ENCODE results near the gene FARS2.

The FARS2 gene

DNA sequence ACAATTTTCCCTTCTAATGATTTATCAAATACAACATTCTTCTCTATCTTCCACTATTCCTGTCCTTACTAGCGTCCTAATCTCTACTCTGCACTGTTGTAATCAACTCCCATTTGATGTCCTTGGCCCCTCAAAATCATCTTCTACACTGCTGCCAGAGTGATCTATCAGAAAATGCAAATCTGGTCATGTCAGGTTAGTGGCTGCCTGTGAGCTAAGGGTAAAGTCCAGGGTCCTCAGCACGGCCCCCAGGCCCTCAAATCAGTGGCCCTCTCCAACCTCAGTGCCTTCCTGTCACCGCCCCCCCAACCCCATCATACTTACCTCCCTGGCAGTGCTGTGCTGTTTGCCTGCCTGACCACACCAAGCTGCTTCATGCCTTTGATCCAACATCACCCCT is 4.4 kb upstream of the FARS2 start:
- TF ChIP-seq, protein P1, sequence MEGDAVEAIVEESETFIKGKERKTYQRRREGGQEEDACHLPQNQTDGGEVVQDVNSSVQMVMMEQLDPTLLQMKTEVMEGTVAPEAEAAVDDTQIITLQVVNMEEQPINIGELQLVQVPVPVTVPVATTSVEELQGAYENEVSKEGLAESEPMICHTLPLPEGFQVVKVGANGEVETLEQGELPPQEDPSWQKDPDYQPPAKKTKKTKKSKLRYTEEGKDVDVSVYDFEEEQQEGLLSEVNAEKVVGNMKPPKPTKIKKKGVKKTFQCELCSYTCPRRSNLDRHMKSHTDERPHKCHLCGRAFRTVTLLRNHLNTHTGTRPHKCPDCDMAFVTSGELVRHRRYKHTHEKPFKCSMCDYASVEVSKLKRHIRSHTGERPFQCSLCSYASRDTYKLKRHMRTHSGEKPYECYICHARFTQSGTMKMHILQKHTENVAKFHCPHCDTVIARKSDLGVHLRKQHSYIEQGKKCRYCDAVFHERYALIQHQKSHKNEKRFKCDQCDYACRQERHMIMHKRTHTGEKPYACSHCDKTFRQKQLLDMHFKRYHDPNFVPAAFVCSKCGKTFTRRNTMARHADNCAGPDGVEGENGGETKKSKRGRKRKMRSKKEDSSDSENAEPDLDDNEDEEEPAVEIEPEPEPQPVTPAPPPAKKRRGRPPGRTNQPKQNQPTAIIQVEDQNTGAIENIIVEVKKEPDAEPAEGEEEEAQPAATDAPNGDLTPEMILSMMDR (conservative IDR thresholded peaks at IDR 0.05; ENCODE audit: low read depth): no peak
- DNase-seq (ENCODE audit: low spot score): no peak
- no peak overlapping the region for H3K27ac ChIP-seq
- ChIA-PET CTCF (interaction anchor here (0.6 kb wide), 1 partner anchor 1745 kb away, joined by 6 read pairs; no protein-coding TSS in a partner anchor), POLR2A (ENCODE audit: low non-redundant PET) (no interaction called here)

DNA sequence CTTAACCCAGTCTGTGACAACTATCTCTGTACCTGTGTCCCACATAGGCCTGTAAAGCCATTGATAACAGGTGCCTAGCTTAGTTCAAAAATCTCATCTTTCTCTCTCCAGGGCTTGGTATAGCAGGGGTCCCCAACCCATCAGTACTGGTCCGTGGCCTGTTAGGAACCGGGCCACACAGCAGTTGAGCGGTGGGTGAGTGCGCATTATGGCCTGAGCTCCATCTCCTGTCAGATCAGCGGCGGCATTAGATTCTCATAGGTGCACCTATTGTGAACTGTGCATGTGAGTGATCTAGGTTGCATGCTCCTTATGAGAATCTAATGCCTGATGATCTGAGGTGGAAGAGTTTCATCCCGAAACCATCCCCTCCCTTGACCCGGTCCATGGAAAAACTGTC is 3.9 kb upstream of the FARS2 start:
- POLR2A ChIA-PET (ENCODE audit: low non-redundant PET): no interaction called here
- DNase-seq (ENCODE audit: low spot score): no peak

DNA sequence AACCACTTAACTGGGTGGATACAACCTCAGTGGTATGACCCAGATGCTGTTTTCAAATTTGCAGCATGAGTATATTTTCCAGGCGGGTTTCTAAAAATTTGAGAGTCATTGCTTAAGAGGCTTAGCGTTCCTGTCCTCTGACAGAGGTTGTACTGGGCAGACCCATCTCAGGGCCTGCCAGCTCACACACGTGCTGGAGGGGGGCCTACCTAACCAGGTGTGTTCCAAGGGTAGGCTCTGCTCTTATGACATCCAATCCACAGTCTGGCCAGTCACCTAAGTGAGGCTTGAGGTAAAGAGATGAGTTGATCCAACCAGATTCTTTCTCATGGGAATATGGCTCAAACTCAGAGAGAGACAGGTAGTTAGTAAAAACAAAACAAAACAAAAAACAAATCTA is 1.9 kb upstream of the FARS2 start:
- ChIA-PET CTCF (no interaction called here), POLR2A (ENCODE audit: low non-redundant PET) (interaction anchor here (0.9 kb wide), 1 partner anchor 19 kb away, joined by 3 read pairs; no protein-coding TSS in a partner anchor)
- no peak for DNase-seq (ENCODE audit: low spot score)
- TF ChIP-seq, protein P1 (conservative IDR thresholded peaks at IDR 0.05; ENCODE audit: low read depth): no peak
- no peak overlapping the region for H3K27ac ChIP-seq

More for the DNA sequence above, 3.9 kb upstream of the FARS2 start:
- CTCF ChIA-PET: no interaction called here
- no peak overlapping the region for H3K27ac ChIP-seq
- TF ChIP-seq, protein P1 (conservative IDR thresholded peaks at IDR 0.05; ENCODE audit: low read depth): no peak

DNA sequence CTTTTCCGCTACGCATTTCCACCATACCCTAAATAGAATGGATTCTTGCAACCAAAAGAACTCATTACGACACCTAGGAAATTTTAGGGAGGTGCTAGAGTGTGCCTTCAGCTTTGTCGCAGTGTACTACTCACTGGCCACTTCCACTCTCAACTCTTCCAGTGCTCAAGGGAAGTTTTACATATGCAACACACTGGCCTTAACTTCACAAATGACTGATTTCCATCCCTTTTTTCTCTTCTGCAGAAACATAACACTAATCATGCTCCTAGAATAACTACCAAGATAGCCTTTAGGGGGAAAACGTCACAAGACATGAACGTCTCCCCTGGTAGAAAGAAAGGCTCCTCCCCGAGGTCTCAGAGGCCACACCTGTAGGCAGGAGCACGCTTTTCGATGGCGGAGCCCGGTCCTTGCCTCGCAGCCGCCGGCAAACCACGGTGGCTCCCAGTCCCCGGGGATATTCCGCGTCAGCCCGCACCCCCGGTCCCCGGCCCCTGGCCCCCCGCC is 1.1 kb upstream of the FARS2 start:
- POLR2A ChIA-PET (ENCODE audit: low non-redundant PET): interaction anchor here (0.9 kb wide), 1 partner anchor 19 kb away, joined by 3 read pairs; no protein-coding TSS in a partner anchor
- TF ChIP-seq, protein P1 (conservative IDR thresholded peaks at IDR 0.05; ENCODE audit: low read depth): no peak
- DNase-seq (ENCODE audit: low spot score): peak; percentile 88
- H3K27ac ChIP-seq: peak overlapping the region; percentile 95
- CTCF ChIA-PET: no interaction called here

DNA sequence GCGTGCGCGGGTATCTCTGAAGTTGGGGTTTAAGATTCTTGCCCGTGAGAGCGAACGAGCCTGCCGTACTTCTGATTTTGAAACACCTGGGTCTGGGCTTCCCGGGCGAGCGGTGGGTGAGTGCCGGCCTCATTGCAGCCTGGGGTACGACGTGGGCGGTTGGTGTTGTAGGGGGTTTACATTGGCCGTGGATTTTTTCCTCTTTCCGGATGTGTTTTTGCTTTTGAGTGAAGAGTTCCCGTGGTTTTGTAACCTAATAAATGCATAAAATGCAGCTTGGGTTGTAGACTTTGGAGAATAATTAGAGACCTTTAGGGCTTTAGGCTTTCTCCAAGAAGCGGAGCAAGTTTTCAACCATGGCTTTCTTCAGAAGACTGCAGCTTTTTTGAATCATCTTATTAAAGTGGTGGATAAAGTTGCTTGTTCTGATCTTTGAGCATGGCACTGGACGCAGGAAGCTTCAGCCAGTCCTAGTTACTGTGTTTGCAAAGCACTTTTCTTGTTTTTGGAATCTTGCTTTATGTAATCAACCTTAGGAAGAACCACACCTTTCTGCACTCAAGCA is 314 bp downstream of the FARS2 start:
- ChIA-PET POLR2A (ENCODE audit: low non-redundant PET) (no interaction called here), CTCF (interaction anchor here (0.6 to 0.7 kb wide), 3 partner anchors 66 to 733 kb away, joined by 3 read pairs; no protein-coding TSS in a partner anchor)
- no peak for DNase-seq (ENCODE audit: low spot score)
- TF ChIP-seq, protein P1 (conservative IDR thresholded peaks at IDR 0.05; ENCODE audit: low read depth): no peak
- H3K27ac ChIP-seq: peak overlapping the region; percentile 95

DNA sequence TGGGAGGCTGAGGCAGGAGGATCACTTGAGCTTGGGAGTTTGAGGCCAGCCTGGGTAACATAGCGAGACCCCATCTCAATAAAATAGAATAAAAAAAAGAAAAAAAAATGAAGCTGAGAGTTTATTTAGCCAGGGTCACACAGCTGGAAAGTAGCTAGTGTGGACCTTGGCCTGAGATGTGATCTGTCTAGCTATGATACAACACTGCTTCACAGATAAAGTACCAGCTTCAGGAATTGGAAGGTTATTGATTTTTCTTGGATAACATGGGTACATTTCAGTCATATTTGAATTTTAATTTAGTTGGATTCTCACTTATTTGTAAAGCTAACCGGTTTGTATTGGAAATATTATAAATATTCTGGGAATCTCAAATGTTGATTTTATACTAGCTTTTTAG is 5.1 kb downstream of the FARS2 start:
- ChIA-PET POLR2A (ENCODE audit: low non-redundant PET) (no interaction called here), CTCF (interaction anchor here (0.9 kb wide), 1 partner anchor 209 kb away, joined by 3 read pairs; no protein-coding TSS in a partner anchor)
- DNase-seq (ENCODE audit: low spot score): no peak
- TF ChIP-seq, protein P1 (conservative IDR thresholded peaks at IDR 0.05; ENCODE audit: low read depth): no peak
- no peak overlapping the region for H3K27ac ChIP-seq
